A549 (cell line): ENCODE results near the gene SLC17A9. TPM values are rescaled to one million over a fixed set of nuclear protein-coding genes. Genes with fewer than 3 reads are reported as not detected.

ENCODE experiments used
- ATAC-seq, 2 experiments: fragments of 200-7000 bp in 1 of 2; fragments of >200 bp in 1 of 2; cut with Nextera tagmentation in 1 of 2; cut with Tn5 transposase in 1 of 2; 3 replicates each; pipeline versions ENCODE4 v1.8.0 to v1.9.1; 2018 to 2020; ENCODE audit warnings: mild to moderate bottlenecking in 1 of 2, moderate library complexity in 1 of 2
- CTCF ChIA-PET: fragments of 300-600 bp; sonication (Branson Sonifier 250); formaldehyde crosslinking; extraction: SDS; loops from one replicate; lab custom pipeline; 2021; ENCODE audit warnings: antibody characterized with exemption, inconsistent platforms; lab: Yijun Ruan, JAX
- POLR2A ChIA-PET: fragments of 350-600 bp; formaldehyde crosslinking; extraction: SDS; loops from one replicate; lab custom pipeline; 2021; ENCODE audit warnings: antibody characterized with exemption, inconsistent platforms; lab: Yijun Ruan, JAX
- DNase-seq, 2 experiments: peaks; one replicate each; pipeline versions ENCODE4 v3.0.0 to v3.0.0-alpha.2; 2011 to 2016; ENCODE audit warnings: low read depth in 1 of 2, low spot score in 1 of 2
- FAIRE-seq: peaks from 2 replicates; lab custom pipeline; 2011; peaks lifted over from hg19 to GRCh38; lab: Jason Lieb, UNC
- H3K27ac ChIP-seq, 2 experiments: fragments of >200 bp; sonication (Bioruptor Twin); formaldehyde crosslinking; 3 replicates each; pipeline ENCODE4 v1.5.1; 2016 to 2017
- H3K4me1 ChIP-seq: fragments of >200 bp; sonication (Bioruptor Twin); formaldehyde crosslinking; 3 replicates; pipeline ENCODE4 v1.6.1; 2016
- H3K4me2 ChIP-seq: fragments of >200 bp; sonication (Bioruptor Twin); formaldehyde crosslinking; 3 replicates; pipeline ENCODE4 v1.6.1; 2016
- H3K4me3 ChIP-seq: fragments of >200 bp; sonication (Bioruptor Twin); formaldehyde crosslinking; 3 replicates; pipeline ENCODE4 v1.5.1; 2016
- H3K9me3 ChIP-seq: fragments of >200 bp; sonication (Bioruptor Twin); formaldehyde crosslinking; 3 replicates; pipeline ENCODE4 v1.6.1; 2016
- BHLHE40 ChIP-seq: IDR thresholded peaks from 2 replicates; pipeline ENCODE4 v1.6.1; 2012; ENCODE audit warnings: low read depth, low read length, inconsistent platforms
- CBX8 ChIP-seq: fragments of 200-600 bp; sonication (generic); IDR thresholded peaks from 2 replicates; pipeline ENCODE4 v1.6.1; 2016
- CEBPB ChIP-seq, 2 experiments: fragments of >200 bp in 1 of 2; sonication (Bioruptor Twin) in 1 of 2; formaldehyde crosslinking in 1 of 2; IDR thresholded peaks; 2 replicates each; pipeline ENCODE4 v1.6.1; 2012 to 2016
- CHD4 ChIP-seq: fragments of 200-600 bp; sonication (generic); IDR thresholded peaks from 2 replicates; pipeline ENCODE4 v1.6.1; 2016; ENCODE audit warnings: antibody characterized with exemption, mild to moderate bottlenecking, borderline replicate concordance
- EP300 ChIP-seq, 2 experiments: fragments of >200 bp; sonication (Bioruptor Twin); formaldehyde crosslinking; IDR thresholded peaks; 2 replicates in 1 of 2; 3 replicates in 1 of 2; pipeline ENCODE4 v1.6.1; 2016 to 2017
- FOXS1 ChIP-seq: fragments of 250-450 bp; sonication (Bioruptor Pico); IDR thresholded peaks from 2 replicates; pipeline ENCODE4 v1.5.0; 2020; ENCODE audit warnings: mild to moderate bottlenecking, moderate library complexity
- HDAC2 ChIP-seq: fragments of 200-600 bp; sonication (generic); IDR thresholded peaks from 2 replicates; pipeline ENCODE4 v1.6.1; 2016
- HOXB5 ChIP-seq: fragments of 250-450 bp; sonication (Bioruptor Pico); IDR thresholded peaks from 2 replicates; pipeline ENCODE4 v1.5.0; 2020; ENCODE audit warnings: mild to moderate bottlenecking, moderate library complexity
- JUN ChIP-seq, 2 experiments: fragments of >200 bp; sonication (Bioruptor Twin); formaldehyde crosslinking; IDR thresholded peaks; 2 replicates in 1 of 2; 3 replicates in 1 of 2; pipeline ENCODE4 v1.6.1; 2016 to 2017
- JUNB ChIP-seq: fragments of >200 bp; sonication (Bioruptor Twin); formaldehyde crosslinking; IDR thresholded peaks from 2 replicates; pipeline ENCODE4 v1.6.1; 2016
- KDM5A ChIP-seq: fragments of 200-600 bp; sonication (generic); IDR thresholded peaks from 2 replicates; pipeline ENCODE4 v1.6.1; 2016; ENCODE audit warnings: antibody characterized with exemption, mild to moderate bottlenecking
- MYC ChIP-seq: IDR thresholded peaks from 2 replicates; pipeline ENCODE4 v1.6.1; 2012; ENCODE audit warnings: mild to moderate bottlenecking, inconsistent platforms, low read length, improper control_type of control experiment, borderline replicate concordance
- NPAS2 ChIP-seq: fragments of 250-450 bp; sonication (Bioruptor Pico); IDR thresholded peaks from 2 replicates; pipeline ENCODE4 v1.8.0; 2022; ENCODE audit warnings: mild to moderate bottlenecking, moderate library complexity, borderline replicate concordance
- POLR2A ChIP-seq: IDR thresholded peaks from 2 replicates; pipeline ENCODE4 v1.6.1; 2012; ENCODE audit warnings: mild to moderate bottlenecking, low read length
- RARB ChIP-seq: fragments of 250-450 bp; sonication (Bioruptor Pico); IDR thresholded peaks from 2 replicates; pipeline ENCODE4 v1.8.0; 2021; ENCODE audit warnings: mild to moderate bottlenecking, moderate library complexity
- RCOR1 ChIP-seq: fragments of 150-350 bp; IDR thresholded peaks from 2 replicates; pipeline ENCODE4 v1.6.1; 2014; ENCODE audit warnings: antibody characterized with exemption, low read length, low read depth
- SREBF2 ChIP-seq: fragments of 450-650 bp; IDR thresholded peaks from 2 replicates; pipeline ENCODE4 v1.6.1; 2014; ENCODE audit warnings: mild to moderate bottlenecking, moderate library complexity
- TFCP2L1 ChIP-seq: fragments of 250-450 bp; sonication (Bioruptor Pico); IDR thresholded peaks from 2 replicates; pipeline ENCODE4 v1.5.0; 2021; ENCODE audit warnings: mild to moderate bottlenecking
- ZFP36 ChIP-seq: fragments of 450-650 bp; IDR thresholded peaks from 2 replicates; pipeline ENCODE4 v1.6.1; 2014; ENCODE audit warnings: borderline replicate concordance; ENCODE audit not compliant: partially characterized antibody
- WGBS: methylation state at CpG from one replicate; pipeline ENCODE4 v1.1.6; 2017; ENCODE audit errors: missing lambda C conversion rate; 5-methylcytosine and 5-hydroxymethylcytosine counted together
- polyA plus RNA-seq, 4 experiments: library from polyadenylated mRNA; depleted of rRNA in 3 of 4; stranded (reverse); fragments of >200 nt; fragmentation: RNase III in 1 of 4; extraction: RNeasy Plus Mini Kit Qiagen cat#74134 plus additional on column Dnase treatment in 1 of 4; gene quantifications; 2 replicates in 3 of 4; 3 replicates in 1 of 4; pipeline ENCODE4 v1.2.3, GENCODE V29; 2011 to 2017
- TF ChIP-seq, protein P1 (sequence below): fragments of 150-350 bp; IDR thresholded peaks from 2 replicates; pipeline ENCODE4 v1.6.1; 2014; ENCODE audit warnings: low read depth, mild to moderate bottlenecking, low read length
- TF ChIP-seq, protein P2 (sequence below): fragments of 250-450 bp; sonication (Bioruptor Pico); IDR thresholded peaks from 2 replicates; pipeline ENCODE4 v1.5.0; 2020; ENCODE audit warnings: low read depth, mild to moderate bottlenecking, moderate library complexity
- TF ChIP-seq, protein P3 (sequence below): fragments of >200 bp; sonication (Bioruptor Twin); formaldehyde crosslinking; IDR thresholded peaks from 2 replicates; pipeline ENCODE4 v1.6.1; 2016

The SLC17A9 gene
- polyA plus RNA-seq, 2 of the 4 experiments (the other 2 are of a cell fraction): 0.05 TPM; not detected in 1

DNA sequence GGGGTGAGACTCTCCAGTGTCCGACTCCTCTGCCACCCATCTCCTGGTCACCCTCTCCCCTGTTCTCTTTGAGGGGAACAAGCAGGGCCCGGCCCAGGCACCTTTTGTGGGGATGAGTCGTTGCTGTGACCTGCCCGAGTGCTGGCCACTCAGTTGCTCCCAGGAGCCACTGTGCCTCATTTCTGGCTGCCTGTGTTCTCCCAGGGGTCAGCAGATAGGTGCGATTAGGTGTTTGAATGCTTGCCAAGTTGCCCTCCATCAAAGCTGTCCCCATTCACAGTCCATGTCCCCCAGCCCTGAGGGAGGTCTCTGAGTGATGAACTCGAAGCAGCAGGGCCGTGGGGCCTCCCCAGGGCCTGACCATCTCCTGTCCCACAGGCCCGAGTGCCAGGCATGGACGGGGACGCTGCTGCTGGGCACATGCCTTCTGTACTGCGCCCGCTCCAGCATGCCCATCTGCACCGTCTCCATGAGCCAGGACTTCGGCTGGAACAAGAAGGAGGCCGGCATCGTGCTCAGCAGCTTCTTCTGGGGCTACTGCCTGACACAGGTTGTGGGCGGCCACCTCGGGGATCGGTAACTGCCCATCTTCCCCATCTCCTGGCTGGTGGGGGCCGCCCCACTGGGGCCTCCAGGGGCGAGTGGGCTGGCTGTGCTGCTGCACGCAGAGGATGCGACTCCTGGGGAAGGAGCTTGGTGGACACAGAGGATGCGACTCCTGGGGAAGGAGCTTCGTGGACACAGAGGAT lies 4.1 kb downstream of the SLC17A9 start:
- CTCF ChIA-PET: interaction anchor here (1.1 to 5.5 kb wide), 2 partner anchors 49 to 52 kb away, joined by 4 to 19 read pairs; no protein-coding TSS in a partner anchor
- 79% methylated on average over 23 of the region's 25 CpGs for WGBS
- TF ChIP-seq POLR2A: no peak
- TF ChIP-seq HDAC2: no peak
- no peak for TF ChIP-seq FOXS1 (CRISPR knock-in tag)
- no peak for TF ChIP-seq JUN (IDR thresholded peaks at IDR 0.05)
- no peak for TF ChIP-seq BHLHE40
- TF ChIP-seq HOXB5 (CRISPR knock-in tag): no peak
- no peak for TF ChIP-seq CBX8
- no peak for TF ChIP-seq CHD4
- no peak for TF ChIP-seq SREBF2
- no peak for TF ChIP-seq CEBPB (IDR thresholded peaks at IDR 0.05)
- TF ChIP-seq NPAS2: no peak
- TF ChIP-seq RARB (CRISPR knock-in tag): no peak
- no peak for TF ChIP-seq MYC
- TF ChIP-seq JUNB: no peak
- TF ChIP-seq, protein P1, sequence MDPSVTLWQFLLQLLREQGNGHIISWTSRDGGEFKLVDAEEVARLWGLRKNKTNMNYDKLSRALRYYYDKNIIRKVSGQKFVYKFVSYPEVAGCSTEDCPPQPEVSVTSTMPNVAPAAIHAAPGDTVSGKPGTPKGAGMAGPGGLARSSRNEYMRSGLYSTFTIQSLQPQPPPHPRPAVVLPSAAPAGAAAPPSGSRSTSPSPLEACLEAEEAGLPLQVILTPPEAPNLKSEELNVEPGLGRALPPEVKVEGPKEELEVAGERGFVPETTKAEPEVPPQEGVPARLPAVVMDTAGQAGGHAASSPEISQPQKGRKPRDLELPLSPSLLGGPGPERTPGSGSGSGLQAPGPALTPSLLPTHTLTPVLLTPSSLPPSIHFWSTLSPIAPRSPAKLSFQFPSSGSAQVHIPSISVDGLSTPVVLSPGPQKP: no peak
- TF ChIP-seq ZFP36: no peak
- TF ChIP-seq TFCP2L1 (CRISPR knock-in tag): no peak
- no peak for TF ChIP-seq RCOR1
- TF ChIP-seq, all 56 proteins: peak for 0
- no peak overlapping the region for H3K4me3 ChIP-seq
- no peak for DNase-seq
- no peak; a peak in 1 of 6 replicates for ATAC-seq
- FAIRE-seq: no peak
- H3K27ac ChIP-seq: no peak overlapping the region
- H3K4me1 ChIP-seq: peaks cover 9% of the 10 kb centered on the region; the same call in 2 of the 3 replicates
- H3K9me3 ChIP-seq: no peaks in the 10 kb centered on the region
- POLR2A ChIA-PET: no interaction called here
- H3K4me2 ChIP-seq: no peak overlapping the region

DNA sequence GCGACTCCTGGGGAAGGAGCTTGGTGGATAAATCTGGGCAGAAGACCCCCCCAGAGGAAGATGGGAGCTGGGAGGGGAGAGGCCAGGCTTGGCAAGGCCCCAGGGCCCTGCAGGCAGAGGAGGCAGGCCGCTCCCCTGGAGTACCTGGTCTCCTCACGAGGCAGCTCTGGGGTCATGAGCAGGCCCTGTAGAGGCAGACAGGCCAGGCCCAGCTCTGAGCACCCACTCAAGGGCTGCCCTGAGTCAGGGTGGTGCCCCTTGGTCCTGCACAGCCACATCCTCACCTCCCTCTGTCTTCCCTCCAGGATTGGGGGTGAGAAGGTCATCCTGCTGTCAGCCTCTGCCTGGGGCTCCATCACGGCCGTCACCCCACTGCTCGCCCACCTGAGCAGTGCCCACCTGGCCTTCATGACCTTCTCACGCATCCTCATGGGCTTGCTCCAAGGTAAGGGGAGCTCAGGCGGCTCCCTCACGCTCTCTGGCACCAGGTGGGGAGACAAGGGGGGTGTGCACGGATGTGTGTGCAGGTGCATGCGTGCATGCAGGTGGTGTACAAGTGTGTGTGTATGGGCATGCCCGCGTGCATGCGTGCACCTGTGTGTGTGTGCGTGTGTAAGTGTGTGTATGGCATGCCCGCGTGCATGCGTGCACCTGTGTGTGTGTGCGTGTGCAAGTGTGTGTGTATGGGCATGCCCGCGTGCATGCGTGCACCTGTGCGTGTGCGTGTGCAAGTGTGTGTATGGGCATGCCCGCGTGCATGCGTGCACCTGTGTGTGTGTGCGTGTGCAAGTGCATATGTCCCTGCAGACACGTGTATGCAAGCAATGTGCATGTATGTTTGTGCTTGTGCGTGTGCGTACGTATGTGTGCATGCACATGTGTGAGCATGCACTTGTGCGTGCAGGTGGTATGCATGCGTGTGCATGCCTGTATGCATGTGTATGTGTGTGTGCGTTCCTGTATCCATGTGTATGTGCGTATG lies 4.9 kb downstream of the SLC17A9 start:
- Histone ChIP-seq H3K27ac (no peak overlapping the region), H3K4me1 (peaks cover 9% of the 10 kb centered on the region; the same call in 2 of the 3 replicates), H3K9me3 (no peaks in the 10 kb centered on the region), H3K4me3 (no peak overlapping the region), H3K4me2 (no peak overlapping the region)
- DNase-seq (no peak), ATAC-seq (no peak), FAIRE-seq (no peak)
- POLR2A ChIA-PET: no interaction called here
- TF ChIP-seq ZFP36: no peak
- TF ChIP-seq JUNB: no peak
- TF ChIP-seq, protein P2, sequence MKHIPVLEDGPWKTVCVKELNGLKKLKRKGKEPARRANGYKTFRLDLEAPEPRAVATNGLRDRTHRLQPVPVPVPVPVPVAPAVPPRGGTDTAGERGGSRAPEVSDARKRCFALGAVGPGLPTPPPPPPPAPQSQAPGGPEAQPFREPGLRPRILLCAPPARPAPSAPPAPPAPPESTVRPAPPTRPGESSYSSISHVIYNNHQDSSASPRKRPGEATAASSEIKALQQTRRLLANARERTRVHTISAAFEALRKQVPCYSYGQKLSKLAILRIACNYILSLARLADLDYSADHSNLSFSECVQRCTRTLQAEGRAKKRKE: no peak
- no peak for TF ChIP-seq SREBF2
- no peak for TF ChIP-seq CBX8
- TF ChIP-seq, protein P3, sequence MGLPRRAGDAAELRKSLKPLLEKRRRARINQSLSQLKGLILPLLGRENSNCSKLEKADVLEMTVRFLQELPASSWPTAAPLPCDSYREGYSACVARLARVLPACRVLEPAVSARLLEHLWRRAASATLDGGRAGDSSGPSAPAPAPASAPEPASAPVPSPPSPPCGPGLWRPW: no peak
- TF ChIP-seq KDM5A: no peak
- TF ChIP-seq CEBPB (IDR thresholded peaks at IDR 0.05): no peak
- TF ChIP-seq EP300 (IDR thresholded peaks at IDR 0.05): no peak
- WGBS: 87% methylated on average over 34 of the region's 36 CpGs
- CTCF ChIA-PET: no interaction called here
